Hepatocyte (in vitro differentiated cells): ENCODE measurements around the gene SEMA4B. TPM values are rescaled to one million over a fixed set of nuclear protein-coding genes. Genes with fewer than 3 reads are reported as not detected.

Source experiments
- DNase-seq: peaks from one replicate; pipeline ENCODE4 v3.0.0-alpha.2; 2016; ENCODE audit warnings: low spot score
- H2AFZ ChIP-seq: fragments of 200-600 bp; sonication (generic); 2 replicates; pipeline ENCODE4 v1.6.0; 2016; ENCODE audit warnings: antibody characterized with exemption, mild to moderate bottlenecking
- H3K27ac ChIP-seq: fragments of 200-600 bp; sonication (generic); 2 replicates; pipeline ENCODE4 v1.5.1; 2016; ENCODE audit warnings: mild to moderate bottlenecking
- H3K27me3 ChIP-seq: fragments of 200-600 bp; sonication (generic); 2 replicates; pipeline ENCODE4 v1.6.1; 2016
- H3K36me3 ChIP-seq: fragments of 200-600 bp; sonication (generic); replicated peaks from 2 replicates; pipeline ENCODE4 v1.5.1; 2016; ENCODE audit warnings: low read depth; ENCODE audit not compliant: insufficient read depth
- H3K4me1 ChIP-seq: fragments of 200-600 bp; sonication (generic); 2 replicates; pipeline ENCODE4 v1.5.1; 2016; ENCODE audit warnings: mild to moderate bottlenecking, moderate library complexity; ENCODE audit not compliant: insufficient read depth
- H3K4me2 ChIP-seq: fragments of 200-600 bp; sonication (generic); 2 replicates; pipeline ENCODE4 v1.6.0; 2016
- H3K4me3 ChIP-seq: fragments of 200-600 bp; sonication (generic); 2 replicates; pipeline ENCODE4 v1.5.1; 2016; ENCODE audit warnings: mild to moderate bottlenecking
- H3K79me2 ChIP-seq: fragments of 200-600 bp; sonication (generic); 2 replicates; pipeline ENCODE4 v1.6.0; 2017; ENCODE audit warnings: mild to moderate bottlenecking
- H3K9me2 ChIP-seq: fragments of 200-600 bp; sonication (generic); replicated peaks from 2 replicates; pipeline ENCODE4 v1.6.0; 2017; ENCODE audit warnings: mild to moderate bottlenecking; ENCODE audit not compliant: insufficient read depth
- H3K9me3 ChIP-seq: fragments of 200-600 bp; sonication (generic); 2 replicates; pipeline ENCODE4 v1.5.1; 2016; ENCODE audit warnings: low read depth, mild to moderate bottlenecking
- H4K20me1 ChIP-seq: fragments of 200-600 bp; sonication (generic); 2 replicates; pipeline ENCODE4 v1.6.0; 2016; ENCODE audit warnings: mild to moderate bottlenecking; ENCODE audit not compliant: insufficient read depth, poor library complexity, severe bottlenecking
- EZH2 ChIP-seq: fragments of 200-600 bp; sonication (generic); IDR thresholded peaks from 2 replicates; pipeline ENCODE4 v1.6.1; 2016; ENCODE audit warnings: antibody characterized with exemption, mild to moderate bottlenecking, borderline replicate concordance
- EZH2phosphoT487 ChIP-seq: fragments of 200-600 bp; sonication (generic); IDR thresholded peaks from one replicate; pipeline ENCODE4 v1.6.1; 2018; ENCODE audit warnings: antibody characterized with exemption, mild to moderate bottlenecking, low read depth, moderate library complexity; ENCODE audit not compliant: unreplicated experiment, severe bottlenecking
- whole genome bisulfite sequencing: methylation state at CpG from one replicate; pipeline ENCODE4 v1.1.6; 2016; ENCODE audit warnings: low lambda C conversion rate; ENCODE audit errors: missing lambda C conversion rate; 5-methylcytosine and 5-hydroxymethylcytosine counted together
- polyA plus RNA-seq: library from polyadenylated mRNA; unstranded; fragments of >200 nt; fragmentation: Nextera tagmentation; extraction: Ambion mirVana; gene quantifications from 2 replicates; pipeline ENCODE4 v1.2.1, GENCODE V29; 2016
- total RNA-seq: library from RNA; depleted of rRNA; stranded (reverse); fragments of >200 nt; gene quantifications from 2 replicates; pipeline ENCODE4 v1.2.3, GENCODE V29; 2014
- TF ChIP-seq, protein P1 (sequence below): fragments of 200-600 bp; sonication (generic); IDR thresholded peaks from 2 replicates; pipeline ENCODE4 v1.5.1; 2016; ENCODE audit warnings: antibody characterized with exemption, mild to moderate bottlenecking; ENCODE audit not compliant: poor library complexity

The SEMA4B gene
- total and polyA plus RNA-seq, 2 experiments from 2014 or later: 19.2 to 43.5 TPM

DNA sequence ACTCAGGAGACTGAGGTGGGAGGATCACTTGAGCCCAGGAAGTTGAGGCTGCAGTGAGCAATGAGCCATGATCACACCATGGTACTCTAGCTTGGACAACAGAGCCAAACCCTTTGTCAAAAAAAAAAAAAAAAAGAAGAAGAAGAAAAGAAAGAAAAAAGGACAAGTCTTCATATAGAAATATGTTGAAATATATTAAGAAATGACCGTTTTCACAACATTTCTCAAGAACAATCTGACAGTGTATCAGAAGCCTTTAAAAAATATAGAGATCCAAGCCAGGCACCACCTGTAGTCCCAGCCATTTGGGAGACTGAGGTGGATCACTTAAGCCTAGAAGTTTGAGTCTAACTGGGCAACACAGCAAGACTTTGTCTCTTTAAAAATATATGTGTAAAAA is 29.5 kb upstream of the SEMA4B start:
- 88% methylated on average over 1 of the region's 1 CpG for WGBS
- no peaks in the 10 kb centered on the region for H3K79me2 ChIP-seq

DNA sequence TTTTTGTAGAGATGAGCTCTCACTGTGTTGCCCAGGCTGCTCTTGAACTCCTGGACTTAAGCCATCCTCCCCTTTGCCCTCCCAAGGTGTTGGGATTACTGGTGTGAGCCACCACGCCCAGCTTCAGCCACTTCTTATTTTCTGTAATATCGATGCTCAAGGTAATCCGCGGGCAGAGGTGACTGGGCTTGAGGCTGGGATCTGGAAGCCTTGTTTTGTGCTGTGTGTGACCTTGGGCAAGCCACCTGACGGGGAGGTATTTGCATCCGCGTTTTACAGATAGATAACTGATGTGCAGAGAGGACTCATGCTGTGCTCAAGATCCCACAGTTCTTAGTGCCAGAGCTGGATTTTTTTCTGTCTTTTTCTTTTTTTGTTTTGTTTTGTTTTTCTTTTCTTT is 27.8 kb upstream of the SEMA4B start:
- 76% methylated on average over 7 of the region's 7 CpGs for WGBS
- no peaks in the 10 kb centered on the region for H3K9me3 ChIP-seq

More for the DNA sequence above, 29.5 kb upstream of the SEMA4B start:
- Histone ChIP-seq H3K9me3 (no peaks in the 10 kb centered on the region), H2AFZ (no peak overlapping the region), H3K36me3 (no peaks in the 10 kb centered on the region), H3K4me1 (peaks cover 11% of the 10 kb centered on the region), H3K9me2 (no peaks in the 10 kb centered on the region), H3K4me2 (no peak overlapping the region), H3K27ac (no peak overlapping the region), H3K27me3 (no peaks in the 10 kb centered on the region), H3K4me3 (no peak overlapping the region), H4K20me1 (no peaks in the 10 kb centered on the region)
- no peak for DNase-seq
- no peak for TF ChIP-seq EZH2
- no peak for TF ChIP-seq EZH2phosphoT487
- TF ChIP-seq, protein P1, sequence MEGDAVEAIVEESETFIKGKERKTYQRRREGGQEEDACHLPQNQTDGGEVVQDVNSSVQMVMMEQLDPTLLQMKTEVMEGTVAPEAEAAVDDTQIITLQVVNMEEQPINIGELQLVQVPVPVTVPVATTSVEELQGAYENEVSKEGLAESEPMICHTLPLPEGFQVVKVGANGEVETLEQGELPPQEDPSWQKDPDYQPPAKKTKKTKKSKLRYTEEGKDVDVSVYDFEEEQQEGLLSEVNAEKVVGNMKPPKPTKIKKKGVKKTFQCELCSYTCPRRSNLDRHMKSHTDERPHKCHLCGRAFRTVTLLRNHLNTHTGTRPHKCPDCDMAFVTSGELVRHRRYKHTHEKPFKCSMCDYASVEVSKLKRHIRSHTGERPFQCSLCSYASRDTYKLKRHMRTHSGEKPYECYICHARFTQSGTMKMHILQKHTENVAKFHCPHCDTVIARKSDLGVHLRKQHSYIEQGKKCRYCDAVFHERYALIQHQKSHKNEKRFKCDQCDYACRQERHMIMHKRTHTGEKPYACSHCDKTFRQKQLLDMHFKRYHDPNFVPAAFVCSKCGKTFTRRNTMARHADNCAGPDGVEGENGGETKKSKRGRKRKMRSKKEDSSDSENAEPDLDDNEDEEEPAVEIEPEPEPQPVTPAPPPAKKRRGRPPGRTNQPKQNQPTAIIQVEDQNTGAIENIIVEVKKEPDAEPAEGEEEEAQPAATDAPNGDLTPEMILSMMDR: no peak

DNA sequence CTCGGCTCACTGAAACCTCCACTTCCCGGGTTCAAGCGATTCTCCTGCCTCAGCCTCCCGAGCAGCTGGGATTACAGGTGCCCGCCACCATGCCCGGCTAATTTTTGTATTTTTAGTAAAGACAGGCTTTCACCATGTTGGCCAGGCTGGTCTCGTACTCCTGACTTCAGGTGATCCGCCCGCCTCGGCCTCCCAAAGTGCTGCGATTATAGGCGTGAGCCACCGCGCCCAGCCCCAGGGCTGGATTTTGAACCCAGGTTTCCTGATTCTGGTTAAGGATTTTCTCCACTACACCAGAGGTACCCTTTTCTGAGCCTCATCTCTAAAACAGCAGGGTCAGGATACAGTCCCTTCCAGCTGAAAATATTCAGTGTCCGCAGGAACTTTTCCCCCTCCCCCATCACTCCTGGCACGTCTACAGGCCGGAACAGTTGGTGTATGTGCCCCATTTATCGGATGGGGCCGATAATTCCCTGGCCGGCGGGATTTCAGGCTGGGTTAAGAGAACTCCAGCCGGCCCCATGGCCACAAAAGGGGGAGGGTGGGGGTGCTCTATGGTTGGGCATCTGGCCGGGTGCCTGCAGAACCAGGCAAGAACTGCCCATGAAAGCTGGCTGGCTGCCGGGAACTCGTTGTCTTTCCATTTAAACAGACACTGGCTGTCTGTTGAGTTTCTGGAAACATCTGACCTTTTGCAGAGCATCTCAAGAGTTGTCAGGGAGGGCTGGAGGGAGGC is 26.8 kb upstream of the SEMA4B start:
- peak; percentile 83 for DNase-seq
- H2AFZ ChIP-seq: no peak overlapping the region
- peaks cover 11% of the 10 kb centered on the region for H3K4me1 ChIP-seq
- 67% methylated on average over 25 of the region's 25 CpGs for WGBS
- peak overlapping the region; percentile 97 for H3K27ac ChIP-seq
- no peaks in the 10 kb centered on the region for H4K20me1 ChIP-seq
- no peaks in the 10 kb centered on the region for H3K27me3 ChIP-seq
- no peaks in the 10 kb centered on the region for H3K36me3 ChIP-seq
- no peak overlapping the region for H3K4me3 ChIP-seq
- TF ChIP-seq EZH2 (no peak), EZH2phosphoT487 (no peak)
- TF ChIP-seq, protein P1: no peak
- peak overlapping the region; percentile 60 for H3K4me2 ChIP-seq
- no peaks in the 10 kb centered on the region for H3K9me2 ChIP-seq
- no peaks in the 10 kb centered on the region for H3K9me3 ChIP-seq
- H3K79me2 ChIP-seq: no peaks in the 10 kb centered on the region

More for the DNA sequence above, 27.8 kb upstream of the SEMA4B start:
- Histone ChIP-seq H4K20me1 (no peaks in the 10 kb centered on the region), H3K4me1 (peaks cover 11% of the 10 kb centered on the region), H3K27me3 (no peaks in the 10 kb centered on the region), H3K27ac (no peak overlapping the region), H3K4me2 (no peak overlapping the region), H3K4me3 (no peak overlapping the region), H3K79me2 (no peaks in the 10 kb centered on the region), H3K36me3 (no peaks in the 10 kb centered on the region), H2AFZ (no peak overlapping the region), H3K9me2 (no peaks in the 10 kb centered on the region)
- TF ChIP-seq, protein P1: no peak
- TF ChIP-seq EZH2 (no peak), EZH2phosphoT487 (no peak)
- DNase-seq: no peak
